ENCODE measurements around the gene LHX6.

LHX6 gene

GRCh38 chr9:122228568-122229484 lies at the start of gene LHX6:
Gene LHX6 (minus strand): TSS chr9:122228957. CDS start chr9:122228740, 217 bp downstream.
- DNase-seq = peak in 1 of 56 donors; percentile 12

- no peak for DNase-seq
Observed at GRCh38 chr9:122277285-122277897, 48.6 kb upstream of the LHX6 start.

GRCh38 chr9:122276096-122276495 lies 47.3 kb upstream of the LHX6 start:
- no peak for DNase-seq

- DNase-seq = no peak
Observed at GRCh38 chr9:122274055-122274454, 45.3 kb upstream of the LHX6 start.

GRCh38 chr9:122268041-122268814 lies 39.5 kb upstream of the LHX6 start:
- DNase-seq = no peak

- DNase-seq = peak in 1 of 56 donors; percentile 43
Observed at GRCh38 chr9:122265149-122265915, 36.6 kb upstream of the LHX6 start.

- DNase-seq = peak; percentile 47 to 93 (median 79)
Observed at GRCh38 chr9:122264360-122265148, 35.8 kb upstream of the LHX6 start, which contains the start of the genes MRRF and RBM18. Gene MRRF (plus strand): TSS chr9:122264882. CDS start chr9:122270892, 6,010 bp downstream. Gene RBM18 (minus strand): TSS chr9:122264840. CDS start chr9:122261492, 3,348 bp downstream.

- DNase-seq = no peak
Observed at GRCh38 chr9:122263699-122264349, 35.1 kb upstream of the LHX6 start.

GRCh38 chr9:122262073-122262472 lies 33.3 kb upstream of the LHX6 start:
- DNase-seq = no peak

GRCh38 chr9:122261469-122261881 lies 32.7 kb upstream of the LHX6 start:
- peak in 1 of 56 donors; percentile 9 for DNase-seq

- no peak for DNase-seq
Observed at GRCh38 chr9:122258886-122259415, 30.2 kb upstream of the LHX6 start.

GRCh38 chr9:122256206-122256605 lies 27.4 kb upstream of the LHX6 start:
- DNase-seq = no peak

GRCh38 chr9:122254761-122255160 lies 26.0 kb upstream of the LHX6 start:
- DNase-seq = no peak

GRCh38 chr9:122252796-122253195 lies 24.0 kb upstream of the LHX6 start:
- no peak for DNase-seq

GRCh38 chr9:122251351-122251750 lies 22.6 kb upstream of the LHX6 start:
- no peak for DNase-seq

GRCh38 chr9:122248448-122248865 lies 19.7 kb upstream of the LHX6 start:
- DNase-seq = no peak

- DNase-seq = no peak
Observed at GRCh38 chr9:122246666-122247065, 17.9 kb upstream of the LHX6 start.

- DNase-seq = no peak
Observed at GRCh38 chr9:122244349-122244748, 15.6 kb upstream of the LHX6 start.

GRCh38 chr9:122239722-122240121 lies 11.0 kb upstream of the LHX6 start:
- DNase-seq = peak in 1 of 56 donors; percentile 11

Data from amygdala (tissue), 56 donors.